ENCODE data around the gene IFITM5.

Gene IFITM5

GRCh38 chr11:285021-285893 lies 14.1 kb downstream of the IFITM5 start:
- no peak for DNase-seq (ENCODE audit: low read depth in 1 of 2, low spot score in 1 of 2)

GRCh38 chr11:284105-285020 lies 15.0 kb downstream of the IFITM5 start:
- no peak for DNase-seq (ENCODE audit: low read depth in 1 of 2, low spot score in 1 of 2)

- no peak for DNase-seq (ENCODE audit: low read depth in 1 of 2, low spot score in 1 of 2)
These were observed 15.8 kb downstream of the IFITM5 start for GRCh38 chr11:283405-284104.

GRCh38 chr11:282630-283360 lies 16.5 kb downstream of the IFITM5 start:
- DNase-seq (ENCODE audit: low read depth in 1 of 2, low spot score in 1 of 2) = no peak

- DNase-seq (ENCODE audit: low read depth in 1 of 2, low spot score in 1 of 2) = no peak
These were observed 17.2 kb downstream of the IFITM5 start for GRCh38 chr11:282171-282570.

- DNase-seq (ENCODE audit: low read depth in 1 of 2, low spot score in 1 of 2) = no peak
These were observed 17.7 kb downstream of the IFITM5 start for GRCh38 chr11:281486-282161.

GRCh38 chr11:280706-281485 lies 18.4 kb downstream of the IFITM5 start:
- no peak for DNase-seq (ENCODE audit: low read depth in 1 of 2, low spot score in 1 of 2)

GRCh38 chr11:279966-280705 lies 19.2 kb downstream of the IFITM5 start:
- no peak for DNase-seq (ENCODE audit: low read depth in 1 of 2, low spot score in 1 of 2)

GRCh38 chr11:279040-279965 lies 20.0 kb downstream of the IFITM5 start:
- no peak for DNase-seq (ENCODE audit: low read depth in 1 of 2, low spot score in 1 of 2)

GRCh38 chr11:278001-278951 lies 21.1 kb downstream of the IFITM5 start, which contains the start of gene NLRP6:
NLRP6 (plus strand) TSS chr11:278407; CDS start chr11:278570, 163 bp downstream.
- DNase-seq (ENCODE audit: low read depth in 1 of 2, low spot score in 1 of 2) = no peak

- DNase-seq (ENCODE audit: low read depth in 1 of 2, low spot score in 1 of 2) = no peak
These were observed 23.1 kb downstream of the IFITM5 start for GRCh38 chr11:276219-276618.

- DNase-seq (ENCODE audit: low read depth in 1 of 2, low spot score in 1 of 2) = no peak
These were observed 26.5 kb downstream of the IFITM5 start for GRCh38 chr11:272931-273198.

- DNase-seq (ENCODE audit: low read depth in 1 of 2, low spot score in 1 of 2) = no peak
These were observed 27.0 kb downstream of the IFITM5 start for GRCh38 chr11:272195-272930.

- no peak for DNase-seq (ENCODE audit: low read depth in 1 of 2, low spot score in 1 of 2)
These were observed 28.0 kb downstream of the IFITM5 start for GRCh38 chr11:271319-271715.

GRCh38 chr11:270451-271318 lies 28.6 kb downstream of the IFITM5 start:
- no peak for DNase-seq (ENCODE audit: low read depth in 1 of 2, low spot score in 1 of 2)

All from activated T-helper 1 cell treated with anti-CD3 and anti-CD28 coated beads, Interleukin-2, amount 50 U/mL, for 16 hours (primary cell).